ENCODE data around the gene SPTA1. TPM values are rescaled to one million over a fixed set of nuclear protein-coding genes. Genes with fewer than 3 reads are reported as not detected.

Gene SPTA1
- not detected for polyA plus RNA-seq

- Mint-ChIP-seq H3K4me3 (no peak within 1 kb of the TSS), H3K27me3 (peaks cover 19% of the 10 kb centered on the region), H3K27ac (no peak within 1 kb of the TSS), H3K4me1 (peaks cover 0 to 2% (median 0%) of the 10 kb centered on the region in 3 donors), H3K36me3 (no peaks in the 10 kb centered on the region), H3K9me3 (peaks cover 0 to 4% (median 0%) of the 10 kb centered on the region in 3 donors)
These were observed at the start of gene SPTA1 for GRCh38 chr1:158686111-158687009. SPTA1 (minus strand) TSS chr1:158686715; CDS start chr1:158686517, 198 bp downstream.

- H3K4me1 Mint-ChIP-seq: peaks cover 0 to 2% (median 0%) of the 10 kb centered on the region in 3 donors
- peaks cover 0 to 2% (median 0%) of the 10 kb centered on the region in 3 donors for H3K9me3 Mint-ChIP-seq
- H3K36me3 Mint-ChIP-seq: no peaks in the 10 kb centered on the region
- H3K27ac Mint-ChIP-seq: no peak overlapping the region
- no peak overlapping the region for H3K4me3 Mint-ChIP-seq
- peaks cover 12% of the 10 kb centered on the region for H3K27me3 Mint-ChIP-seq
These were observed 49.3 kb upstream of the SPTA1 start for GRCh38 chr1:158735848-158736247.

- peaks cover 5% of the 10 kb centered on the region for H3K27me3 Mint-ChIP-seq
These were observed 46.0 kb upstream of the SPTA1 start for GRCh38 chr1:158732524-158732923.

GRCh38 chr1:158731707-158732106, 45.2 kb upstream of the SPTA1 start:
- Mint-ChIP-seq H3K27me3 (peaks cover 5% of the 10 kb centered on the region), H3K27ac (peak overlapping the region in 1 of 3 donors; percentile 45), H3K9me3 (peaks cover 0 to 2% (median 0%) of the 10 kb centered on the region in 3 donors), H3K4me3 (no peak overlapping the region), H3K4me1 (peaks cover 0 to 2% (median 0%) of the 10 kb centered on the region in 3 donors), H3K36me3 (no peaks in the 10 kb centered on the region)

More at GRCh38 chr1:158732524-158732923, 46.0 kb upstream of the SPTA1 start:
- H3K36me3 Mint-ChIP-seq: no peaks in the 10 kb centered on the region
- no peak overlapping the region for H3K4me3 Mint-ChIP-seq
- H3K27ac Mint-ChIP-seq: peak overlapping the region in 1 of 3 donors; percentile 45
- peaks cover 0 to 2% (median 0%) of the 10 kb centered on the region in 3 donors for H3K4me1 Mint-ChIP-seq
- H3K9me3 Mint-ChIP-seq: peaks cover 0 to 2% (median 0%) of the 10 kb centered on the region in 3 donors

- no peaks in the 10 kb centered on the region for H3K36me3 Mint-ChIP-seq
- H3K4me3 Mint-ChIP-seq: no peak overlapping the region
- H3K27ac Mint-ChIP-seq: no peak overlapping the region
- no peaks in the 10 kb centered on the region for H3K4me1 Mint-ChIP-seq
- no peaks in the 10 kb centered on the region for H3K9me3 Mint-ChIP-seq
- peaks cover 6% of the 10 kb centered on the region for H3K27me3 Mint-ChIP-seq
These were observed 43.9 kb upstream of the SPTA1 start for GRCh38 chr1:158730453-158730852.

GRCh38 chr1:158728510-158729225, 42.2 kb upstream of the SPTA1 start:
- H3K27ac Mint-ChIP-seq: no peak overlapping the region
- no peak overlapping the region for H3K4me3 Mint-ChIP-seq
- H3K4me1 Mint-ChIP-seq: no peaks in the 10 kb centered on the region
- peaks cover 15% of the 10 kb centered on the region for H3K27me3 Mint-ChIP-seq
- no peaks in the 10 kb centered on the region for H3K36me3 Mint-ChIP-seq
- no peaks in the 10 kb centered on the region for H3K9me3 Mint-ChIP-seq

GRCh38 chr1:158724442-158724841, 37.9 kb upstream of the SPTA1 start:
- H3K4me3 Mint-ChIP-seq: no peak overlapping the region
- H3K36me3 Mint-ChIP-seq: no peaks in the 10 kb centered on the region
- no peak overlapping the region for H3K27ac Mint-ChIP-seq
- H3K9me3 Mint-ChIP-seq: no peaks in the 10 kb centered on the region
- H3K27me3 Mint-ChIP-seq: peaks cover 16% of the 10 kb centered on the region
- no peaks in the 10 kb centered on the region for H3K4me1 Mint-ChIP-seq

GRCh38 chr1:158720620-158721019, 34.1 kb upstream of the SPTA1 start, which contains the start of gene OR6K3:
OR6K3 (minus strand) TSS chr1:158720720; CDS start chr1:158718115, 2,605 bp downstream.
- no peaks in the 10 kb centered on the region for H3K9me3 Mint-ChIP-seq

GRCh38 chr1:158719664-158720063, 33.1 kb upstream of the SPTA1 start:
- H3K4me3 Mint-ChIP-seq: no peak overlapping the region
- no peaks in the 10 kb centered on the region for H3K9me3 Mint-ChIP-seq
- no peaks in the 10 kb centered on the region for H3K4me1 Mint-ChIP-seq
- H3K36me3 Mint-ChIP-seq: peaks cover 3% of the 10 kb centered on the region
- H3K27ac Mint-ChIP-seq: no peak overlapping the region
- peaks cover 16% of the 10 kb centered on the region for H3K27me3 Mint-ChIP-seq

More at GRCh38 chr1:158720620-158721019, 34.1 kb upstream of the SPTA1 start, which contains the start of gene OR6K3:
- Mint-ChIP-seq H3K36me3 (peaks cover 3% of the 10 kb centered on the region), H3K4me3 (no peak within 1 kb of the TSS), H3K27ac (no peak within 1 kb of the TSS), H3K4me1 (no peaks in the 10 kb centered on the region), H3K27me3 (peaks cover 15% of the 10 kb centered on the region)

GRCh38 chr1:158717344-158717743, 30.8 kb upstream of the SPTA1 start:
- Mint-ChIP-seq H3K27ac (peak overlapping the region in 1 of 3 donors; percentile 50), H3K36me3 (peaks cover 3% of the 10 kb centered on the region), H3K9me3 (no peaks in the 10 kb centered on the region), H3K4me1 (no peaks in the 10 kb centered on the region), H3K27me3 (peaks cover 14% of the 10 kb centered on the region), H3K4me3 (no peak overlapping the region)

- no peaks in the 10 kb centered on the region for H3K9me3 Mint-ChIP-seq
- H3K4me1 Mint-ChIP-seq: no peaks in the 10 kb centered on the region
- H3K27ac Mint-ChIP-seq: no peak overlapping the region
- H3K27me3 Mint-ChIP-seq: peaks cover 12% of the 10 kb centered on the region
- no peak overlapping the region for H3K4me3 Mint-ChIP-seq
- peaks cover 3% of the 10 kb centered on the region for H3K36me3 Mint-ChIP-seq
These were observed 29.8 kb upstream of the SPTA1 start for GRCh38 chr1:158716335-158716734.

- no peak overlapping the region for H3K27ac Mint-ChIP-seq
- H3K4me1 Mint-ChIP-seq: no peaks in the 10 kb centered on the region
- H3K27me3 Mint-ChIP-seq: peaks cover 12% of the 10 kb centered on the region
- H3K4me3 Mint-ChIP-seq: no peak overlapping the region
- H3K36me3 Mint-ChIP-seq: peaks cover 3% of the 10 kb centered on the region
- no peaks in the 10 kb centered on the region for H3K9me3 Mint-ChIP-seq
These were observed 28.2 kb upstream of the SPTA1 start for GRCh38 chr1:158714754-158715153.

GRCh38 chr1:158711098-158711497, 24.6 kb upstream of the SPTA1 start:
- H3K4me1 Mint-ChIP-seq: no peaks in the 10 kb centered on the region
- H3K36me3 Mint-ChIP-seq: no peaks in the 10 kb centered on the region
- no peak overlapping the region for H3K27ac Mint-ChIP-seq
- H3K27me3 Mint-ChIP-seq: peaks cover 11% of the 10 kb centered on the region
- no peaks in the 10 kb centered on the region for H3K9me3 Mint-ChIP-seq
- H3K4me3 Mint-ChIP-seq: no peak overlapping the region

GRCh38 chr1:158706096-158706495, 19.6 kb upstream of the SPTA1 start:
- Mint-ChIP-seq H3K4me1 (no peaks in the 10 kb centered on the region), H3K27me3 (peaks cover 1% of the 10 kb centered on the region), H3K4me3 (no peak overlapping the region), H3K27ac (no peak overlapping the region), H3K9me3 (peaks cover 0 to 2% (median 0%) of the 10 kb centered on the region in 3 donors), H3K36me3 (no peaks in the 10 kb centered on the region)

GRCh38 chr1:158700552-158700951, 14.0 kb upstream of the SPTA1 start, which contains the start of gene OR6K2:
OR6K2 (minus strand) TSS chr1:158700652; CDS start chr1:158700652, 0 bp downstream.
- no peaks in the 10 kb centered on the region for H3K36me3 Mint-ChIP-seq
- no peaks in the 10 kb centered on the region for H3K4me1 Mint-ChIP-seq
- no peak within 1 kb of the TSS for H3K4me3 Mint-ChIP-seq
- no peak within 1 kb of the TSS for H3K27ac Mint-ChIP-seq
- H3K27me3 Mint-ChIP-seq: peaks cover 3% of the 10 kb centered on the region
- H3K9me3 Mint-ChIP-seq: peaks cover 0 to 2% (median 0%) of the 10 kb centered on the region in 3 donors
